ENCODE measurements around the gene DSN1.

- TF ChIP-seq JUND (IDR thresholded peaks at IDR 0.05): no peak
- TF ChIP-seq CTCF (IDR thresholded peaks at IDR 0.05; ENCODE audit: low read depth, low read length, missing input control): no peak
- no peak for TF ChIP-seq RAD21 (IDR thresholded peaks at IDR 0.05)
- TF ChIP-seq YY1 (IDR thresholded peaks at IDR 0.05): no peak
- no peak for TF ChIP-seq ATF3 (IDR thresholded peaks at IDR 0.05)
- no peak for TF ChIP-seq REST (IDR thresholded peaks at IDR 0.05)
- no peak for TF ChIP-seq TAF1 (conservative IDR thresholded peaks at IDR 0.05)
Observed at GRCh38 chr20:36796117-36796516, 22.6 kb upstream of the DSN1 start.
